HepG2 (cell line): ENCODE measurements around the gene ERO1A. TPM values are rescaled to one million over a fixed set of nuclear protein-coding genes. Genes with fewer than 3 reads are reported as not detected.

Source experiments
- ARNT2 ChIP-seq: sonication (generic); formaldehyde crosslinking; IDR thresholded peaks from 2 replicates; pipeline ENCODE4 v1.8.0; 2022; ENCODE audit warnings: mild to moderate bottlenecking, low read depth, missing genetic modification reagents, moderate library complexity
- ATF7-NPFF ChIP-seq: sonication (generic); formaldehyde crosslinking; IDR thresholded peaks from 2 replicates; pipeline ENCODE4 v1.8.1; 2023; ENCODE audit warnings: mild to moderate bottlenecking, low read depth, missing genetic modification reagents, moderate library complexity
- HOMEZ ChIP-seq: IDR thresholded peaks from 2 replicates; pipeline ENCODE4 v1.6.1; 2016; ENCODE audit warnings: low read depth
- SNAPC2 ChIP-seq: sonication (generic); formaldehyde crosslinking; IDR thresholded peaks from 2 replicates; pipeline ENCODE4 v1.8.1; 2022; ENCODE audit warnings: mild to moderate bottlenecking, missing genetic modification reagents
- TSC22D2 ChIP-seq: sonication (generic); formaldehyde crosslinking; IDR thresholded peaks from 2 replicates; pipeline ENCODE4 v1.5.1; 2020; ENCODE audit warnings: missing genetic modification reagents, mild to moderate bottlenecking, borderline replicate concordance
- ZFP41 ChIP-seq: sonication (generic); formaldehyde crosslinking; IDR thresholded peaks from 2 replicates; pipeline ENCODE4 v1.4.0; 2020; ENCODE audit warnings: mild to moderate bottlenecking, missing genetic modification reagents, borderline replicate concordance
- ZNF124 ChIP-seq: sonication (generic); formaldehyde crosslinking; IDR thresholded peaks from 2 replicates; pipeline ENCODE4 v1.4.0; 2020; ENCODE audit warnings: missing genetic modification reagents
- ZNF407 ChIP-seq: sonication (generic); formaldehyde crosslinking; IDR thresholded peaks from one replicate; pipeline ENCODE4 v1.5.1; 2020; ENCODE audit warnings: mild to moderate bottlenecking, missing genetic modification reagents; ENCODE audit errors: not compliant biosample characterization
- ZNF513 ChIP-seq: sonication (generic); formaldehyde crosslinking; conservative IDR thresholded peaks from 2 replicates; pipeline ENCODE4 v1.5.0; 2020; ENCODE audit warnings: missing genetic modification reagents
- ZSCAN20 ChIP-seq: sonication (generic); formaldehyde crosslinking; IDR thresholded peaks from 2 replicates; pipeline ENCODE4 v1.4.0; 2020; ENCODE audit warnings: missing genetic modification reagents, mild to moderate bottlenecking, borderline replicate concordance
- polyA plus RNA-seq, 8 experiments: library from polyadenylated mRNA; depleted of rRNA in 3 of 8; stranded (reverse) in 7 of 8; unstranded in 1 of 8; fragments of >200 nt; fragmentation: Illumina TruSeq in 4 of 8; extraction: Trizol in 4 of 8; gene quantifications; 2 replicates each; pipeline versions ENCODE4 v1.2.1 to v1.2.3, GENCODE V29; 2011 to 2016; ENCODE audit warnings: low read depth in 4 of 8, missing spikeins in 1 of 8, mixed read lengths in 1 of 8; ENCODE audit not compliant: insufficient read depth in 1 of 8
- total RNA-seq, 5 experiments: library from RNA; depleted of rRNA; stranded (reverse); fragments of >200 nt; fragmentation: Illumina TruSeq; extraction: Trizol; gene quantifications; 2 replicates each; pipeline ENCODE4 v1.2.3, GENCODE V29; 2016; ENCODE audit warnings: low read depth in 1 of 5
- TF ChIP-seq, protein P1 (sequence below), 2 experiments: sonication (generic) in 1 of 2; formaldehyde crosslinking in 1 of 2; IDR thresholded peaks; 2 replicates each; pipeline versions ENCODE4 v1.4.0 to v1.6.1; 2016 to 2020; ENCODE audit warnings: borderline replicate concordance in 1 of 2, low read depth in 1 of 2, mild to moderate bottlenecking in 1 of 2, missing genetic modification reagents in 1 of 2

ERO1A gene
- total and polyA plus RNA-seq, 2 of the 13 experiments (the other 11 are each of a cell fraction or from before 2014, with no cell fraction given) = 60.3 to 137 TPM

GRCh38 chr14:52729925-52730708, 34.8 kb upstream of the ERO1A start, which contains the start of gene STYX (continued):
- TF ChIP-seq, protein P1, sequence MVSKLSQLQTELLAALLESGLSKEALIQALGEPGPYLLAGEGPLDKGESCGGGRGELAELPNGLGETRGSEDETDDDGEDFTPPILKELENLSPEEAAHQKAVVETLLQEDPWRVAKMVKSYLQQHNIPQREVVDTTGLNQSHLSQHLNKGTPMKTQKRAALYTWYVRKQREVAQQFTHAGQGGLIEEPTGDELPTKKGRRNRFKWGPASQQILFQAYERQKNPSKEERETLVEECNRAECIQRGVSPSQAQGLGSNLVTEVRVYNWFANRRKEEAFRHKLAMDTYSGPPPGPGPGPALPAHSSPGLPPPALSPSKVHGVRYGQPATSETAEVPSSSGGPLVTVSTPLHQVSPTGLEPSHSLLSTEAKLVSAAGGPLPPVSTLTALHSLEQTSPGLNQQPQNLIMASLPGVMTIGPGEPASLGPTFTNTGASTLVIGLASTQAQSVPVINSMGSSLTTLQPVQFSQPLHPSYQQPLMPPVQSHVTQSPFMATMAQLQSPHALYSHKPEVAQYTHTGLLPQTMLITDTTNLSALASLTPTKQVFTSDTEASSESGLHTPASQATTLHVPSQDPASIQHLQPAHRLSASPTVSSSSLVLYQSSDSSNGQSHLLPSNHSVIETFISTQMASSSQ (IDR thresholded peaks at IDR 0.05; ENCODE audit: low read depth) = no peak
- TF ChIP-seq, protein P1 (CRISPR knock-in tag; IDR thresholded peaks at IDR 0.05; ENCODE audit: borderline replicate concordance) = peak; percentile 59; the same call in 1 of the 2 replicates
- TF ChIP-seq HOMEZ (CRISPR knock-in tag) = peak; percentile 85
- peak; percentile 42; the same call in 1 of the 2 replicates for TF ChIP-seq ARNT2
- peak; percentile 42; the same call in 1 of the 2 replicates for TF ChIP-seq ZNF124 (CRISPR knock-in tag)
- TF ChIP-seq ZNF513 (CRISPR knock-in tag) = no peak
- TF ChIP-seq ZNF407 (CRISPR knock-in tag) = peak; percentile 68
- TF ChIP-seq ZFP41 (CRISPR knock-in tag) = no peak; the same call in 1 of the 2 replicates
- peak; percentile 59; the same call in 1 of the 2 replicates for TF ChIP-seq ZSCAN20 (CRISPR knock-in tag)
- no peak for TF ChIP-seq SNAPC2 (CRISPR knock-in tag)
- no peak for TF ChIP-seq TSC22D2
- TF ChIP-seq ATF7-NPFF (CRISPR knock-in tag) = peak; percentile 84; the same call in 1 of the 2 replicates
